Measurements from ENCODE around the gene MDM1.

MDM1 gene

DNA sequence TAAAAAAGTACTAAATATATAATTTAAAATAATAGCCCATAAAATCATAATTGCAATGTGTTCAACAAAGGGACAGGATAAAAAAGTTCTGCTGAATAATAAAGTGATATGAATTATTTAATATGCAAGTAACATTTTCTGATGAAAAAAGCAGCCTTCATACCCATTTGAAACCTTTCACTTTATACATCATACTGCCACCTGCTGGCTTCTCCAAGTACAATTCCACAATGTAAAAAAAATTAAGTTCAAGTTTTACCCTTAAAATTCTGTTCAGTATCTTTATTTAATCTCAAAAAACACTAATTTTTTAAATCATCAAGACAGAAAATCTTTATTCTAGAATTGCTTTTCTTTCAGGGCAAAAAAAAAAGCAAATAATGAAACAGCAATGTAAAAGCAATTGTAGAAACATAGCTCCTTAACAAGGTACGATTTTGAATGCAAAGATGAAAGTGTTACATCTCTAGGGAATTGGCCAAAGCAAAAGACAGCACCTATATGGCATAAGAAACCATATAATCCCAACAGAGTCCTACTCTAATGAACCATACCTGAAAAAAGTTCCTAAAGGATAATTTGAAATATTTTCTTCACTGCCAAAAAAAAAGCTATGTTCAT, 15.0 kb downstream of the MDM1 start:
- no peak overlapping the region for H3K4me3 ChIP-seq (replicated peaks in 1 of 2; ENCODE audit: low read depth in 2 of 2, low read length in 2 of 2)
- TF ChIP-seq, protein P1, sequence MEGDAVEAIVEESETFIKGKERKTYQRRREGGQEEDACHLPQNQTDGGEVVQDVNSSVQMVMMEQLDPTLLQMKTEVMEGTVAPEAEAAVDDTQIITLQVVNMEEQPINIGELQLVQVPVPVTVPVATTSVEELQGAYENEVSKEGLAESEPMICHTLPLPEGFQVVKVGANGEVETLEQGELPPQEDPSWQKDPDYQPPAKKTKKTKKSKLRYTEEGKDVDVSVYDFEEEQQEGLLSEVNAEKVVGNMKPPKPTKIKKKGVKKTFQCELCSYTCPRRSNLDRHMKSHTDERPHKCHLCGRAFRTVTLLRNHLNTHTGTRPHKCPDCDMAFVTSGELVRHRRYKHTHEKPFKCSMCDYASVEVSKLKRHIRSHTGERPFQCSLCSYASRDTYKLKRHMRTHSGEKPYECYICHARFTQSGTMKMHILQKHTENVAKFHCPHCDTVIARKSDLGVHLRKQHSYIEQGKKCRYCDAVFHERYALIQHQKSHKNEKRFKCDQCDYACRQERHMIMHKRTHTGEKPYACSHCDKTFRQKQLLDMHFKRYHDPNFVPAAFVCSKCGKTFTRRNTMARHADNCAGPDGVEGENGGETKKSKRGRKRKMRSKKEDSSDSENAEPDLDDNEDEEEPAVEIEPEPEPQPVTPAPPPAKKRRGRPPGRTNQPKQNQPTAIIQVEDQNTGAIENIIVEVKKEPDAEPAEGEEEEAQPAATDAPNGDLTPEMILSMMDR (IDR thresholded peaks at IDR 0.05; ENCODE audit: low read depth, low read length), result peak; percentile 35
- DNase-seq (ENCODE audit: low read depth in 2 of 2), result peak; percentile 79 to 82

DNA sequence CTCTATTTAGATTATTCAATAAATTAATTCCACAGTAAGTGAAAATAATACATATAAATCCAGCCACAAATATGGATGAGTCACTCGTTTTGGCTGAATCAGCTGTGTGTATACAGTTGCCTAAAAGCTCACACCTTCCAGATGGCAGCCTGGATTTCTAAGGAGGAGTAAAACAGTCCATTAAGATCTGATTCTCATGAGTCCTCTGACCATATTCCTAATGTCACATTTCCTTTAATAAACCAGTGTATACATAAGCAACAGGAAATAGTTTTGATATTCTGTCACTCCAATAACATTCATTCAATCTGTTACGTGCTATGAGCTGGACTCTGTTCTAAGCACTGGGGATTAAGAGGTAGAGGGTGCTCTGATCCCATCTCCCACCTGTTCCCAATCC, 21.8 kb downstream of the MDM1 start:
- DNase-seq (ENCODE audit: low read depth in 2 of 2), result peak; percentile 62 to 91
- TF ChIP-seq, protein P1 (IDR thresholded peaks at IDR 0.05; ENCODE audit: low read depth, low read length), result no peak
- no peak overlapping the region for H3K4me3 ChIP-seq (replicated peaks in 1 of 2; ENCODE audit: low read depth in 2 of 2, low read length in 2 of 2)

DNA sequence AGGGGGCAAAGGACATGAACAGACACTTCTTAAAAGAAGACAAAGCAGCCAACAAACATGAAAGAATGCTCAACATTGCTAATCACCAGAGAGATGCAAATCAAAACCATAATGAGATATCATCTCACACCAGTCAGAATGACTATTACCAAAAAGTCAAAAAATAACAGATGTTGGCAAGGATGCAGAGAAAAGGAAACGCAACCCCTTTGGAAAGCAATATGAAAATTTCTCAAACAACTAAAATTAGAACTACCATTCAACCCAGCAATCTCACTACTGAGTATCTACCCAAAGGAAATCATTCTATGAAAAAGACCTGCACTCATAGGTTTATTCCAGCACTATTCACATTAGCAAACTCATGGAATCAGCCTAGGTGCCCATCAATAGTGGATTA, 25.6 kb downstream of the MDM1 start:
- TF ChIP-seq, protein P1 (IDR thresholded peaks at IDR 0.05; ENCODE audit: low read depth, low read length), result no peak
- no peak for DNase-seq (ENCODE audit: low read depth in 2 of 2)
- no peak overlapping the region for H3K4me3 ChIP-seq (replicated peaks in 1 of 2; ENCODE audit: low read depth in 2 of 2, low read length in 2 of 2)

DNA sequence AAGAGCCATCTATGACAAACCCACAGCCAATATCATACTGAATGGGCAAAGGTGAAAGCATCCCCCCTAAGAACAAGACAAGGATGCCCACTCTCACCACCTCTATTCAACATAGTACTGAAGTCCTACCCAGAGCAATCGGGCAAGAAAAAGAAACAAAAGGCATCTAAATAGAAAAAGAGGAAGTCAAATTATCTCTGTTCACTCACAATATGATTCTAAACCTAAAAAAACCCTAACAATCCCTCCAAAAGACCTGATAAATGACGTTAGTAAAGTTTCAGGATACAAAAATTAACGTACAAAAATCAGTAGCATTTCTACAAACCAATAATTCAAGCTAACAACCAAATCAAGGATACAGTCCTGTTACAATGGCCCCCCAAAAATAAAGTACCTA, 26.9 kb downstream of the MDM1 start:
- no peak overlapping the region for H3K4me3 ChIP-seq (replicated peaks in 1 of 2; ENCODE audit: low read depth in 2 of 2, low read length in 2 of 2)
- DNase-seq (ENCODE audit: low read depth in 2 of 2), result no peak
- TF ChIP-seq, protein P1 (IDR thresholded peaks at IDR 0.05; ENCODE audit: low read depth, low read length), result no peak

DNA sequence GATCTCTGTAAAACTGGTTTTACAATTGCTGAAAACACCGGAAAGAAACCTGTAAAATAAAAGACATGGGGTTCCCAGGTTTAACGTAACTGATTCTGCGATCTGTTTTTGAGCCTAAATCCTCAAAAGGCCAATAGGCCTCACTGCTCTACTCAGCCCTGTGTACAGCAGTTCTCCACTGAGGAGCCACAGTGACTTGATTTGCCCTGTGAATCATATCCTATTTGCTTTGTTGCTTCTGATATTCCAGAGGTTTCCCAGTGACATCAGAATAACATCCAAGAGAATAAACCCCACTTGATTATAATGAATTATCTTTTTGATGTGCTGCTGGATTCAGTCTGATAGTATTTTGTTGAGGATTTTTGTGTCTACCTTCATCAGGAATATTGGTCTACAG, 27.5 kb downstream of the MDM1 start:
- no peak overlapping the region for H3K4me3 ChIP-seq (replicated peaks in 1 of 2; ENCODE audit: low read depth in 2 of 2, low read length in 2 of 2)
- DNase-seq (ENCODE audit: low read depth in 2 of 2), result peak; percentile 16 to 48
- TF ChIP-seq, protein P1 (IDR thresholded peaks at IDR 0.05; ENCODE audit: low read depth, low read length), result no peak

DNA sequence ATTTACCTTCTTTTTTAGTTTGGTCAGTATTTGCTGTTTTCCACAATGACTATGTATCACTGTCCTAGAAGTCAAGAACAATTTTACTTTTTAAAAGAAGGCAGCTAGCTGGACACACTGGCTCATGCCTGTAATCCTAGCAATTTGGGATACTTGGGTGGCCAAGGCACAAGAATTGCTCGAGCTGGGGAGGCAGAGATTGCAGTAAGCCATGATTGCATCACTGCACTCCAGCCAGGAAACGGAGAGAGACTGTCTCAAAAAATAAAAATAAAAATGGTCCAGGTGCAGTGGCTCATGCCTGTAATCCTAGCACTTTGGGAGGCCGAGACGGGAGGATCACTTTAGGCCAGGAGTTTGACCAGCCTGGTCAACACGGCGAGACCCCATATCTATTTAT, 28.3 kb downstream of the MDM1 start:
- no peak overlapping the region for H3K4me3 ChIP-seq (replicated peaks in 1 of 2; ENCODE audit: low read depth in 2 of 2, low read length in 2 of 2)
- TF ChIP-seq, protein P1 (IDR thresholded peaks at IDR 0.05; ENCODE audit: low read depth, low read length), result no peak
- DNase-seq (ENCODE audit: low read depth in 2 of 2), result peak; percentile 61 to 65

DNA sequence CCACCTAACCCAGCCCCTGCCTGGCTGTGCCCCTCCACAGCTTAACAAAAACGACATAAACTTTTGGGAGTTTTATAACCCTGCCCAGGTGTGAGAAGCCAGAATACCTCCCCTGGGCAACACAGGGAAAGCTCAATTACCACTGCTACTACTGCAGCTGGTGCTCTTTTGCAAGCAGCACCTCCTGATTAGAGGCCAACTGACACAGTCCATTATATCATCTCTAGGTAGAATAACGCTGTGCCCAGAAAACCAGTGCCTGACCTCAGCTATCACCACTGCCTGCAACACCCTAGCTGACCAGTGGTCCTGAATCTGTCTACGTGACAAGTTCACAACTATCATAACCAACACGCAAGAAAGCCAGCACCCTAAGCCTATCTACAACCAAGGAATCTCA, 34.2 kb downstream of the MDM1 start:
- TF ChIP-seq, protein P1 (IDR thresholded peaks at IDR 0.05; ENCODE audit: low read depth, low read length), result no peak
- H3K4me3 ChIP-seq (replicated peaks in 1 of 2; ENCODE audit: low read depth in 2 of 2, low read length in 2 of 2), result no peak overlapping the region
- no peak for DNase-seq (ENCODE audit: low read depth in 2 of 2)

Measured in cardiac fibroblast (primary cell).